GM19372 (cell line): ENCODE data around the gene C1RL.

ENCODE experiments used
- ATAC-seq: cut with Tn5 transposase; IDR thresholded peaks from one replicate; pipeline ENCODE4 v1.9.1; 2021; ENCODE audit warnings: mild to moderate bottlenecking, low read depth, moderate library complexity; ENCODE audit not compliant: unreplicated experiment

The C1RL gene

GRCh38 chr12:7108796-7109571, at the start of gene C1RL:
C1RL (minus strand) TSS chr12:7109214; CDS start chr12:7109180, 34 bp downstream.
- ATAC-seq, result no peak

- no peak for ATAC-seq
Observed at GRCh38 chr12:7157391-7157790, 48.4 kb upstream of the C1RL start.

GRCh38 chr12:7156259-7157197, 47.5 kb upstream of the C1RL start:
- no peak for ATAC-seq

- no peak for ATAC-seq
Observed at GRCh38 chr12:7155471-7156034, 46.5 kb upstream of the C1RL start.

DNA sequence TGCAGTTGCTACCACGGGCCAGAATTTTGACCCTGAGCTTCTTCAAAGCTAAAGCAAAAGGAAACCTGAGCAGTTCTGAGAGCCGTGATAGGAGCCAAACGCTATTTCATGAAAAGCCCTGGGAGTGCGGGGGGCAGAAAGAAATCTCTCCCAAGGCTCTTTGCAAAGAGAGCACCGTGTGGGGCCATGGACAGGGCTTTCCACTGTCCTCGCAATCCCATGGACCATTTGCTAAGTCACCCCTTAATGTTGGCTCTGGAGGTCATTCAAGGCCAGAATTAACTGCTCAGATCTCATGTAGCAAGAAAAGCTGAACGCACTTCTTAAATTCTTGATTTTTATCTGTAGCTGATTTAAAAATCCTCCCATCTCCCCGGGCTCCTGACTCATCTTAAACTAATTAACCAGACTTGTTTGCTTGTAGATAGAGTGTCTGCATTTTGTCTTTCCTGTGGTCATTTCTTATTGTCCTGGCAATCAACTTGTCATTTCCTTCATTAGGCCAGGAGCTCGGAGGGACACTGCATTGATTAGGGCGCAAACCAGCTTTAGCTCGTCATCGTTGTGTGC, 46.0 kb upstream of the C1RL start:
- no peak for ATAC-seq

GRCh38 chr12:7154042-7154441, 45.0 kb upstream of the C1RL start:
- ATAC-seq, result no peak

DNA sequence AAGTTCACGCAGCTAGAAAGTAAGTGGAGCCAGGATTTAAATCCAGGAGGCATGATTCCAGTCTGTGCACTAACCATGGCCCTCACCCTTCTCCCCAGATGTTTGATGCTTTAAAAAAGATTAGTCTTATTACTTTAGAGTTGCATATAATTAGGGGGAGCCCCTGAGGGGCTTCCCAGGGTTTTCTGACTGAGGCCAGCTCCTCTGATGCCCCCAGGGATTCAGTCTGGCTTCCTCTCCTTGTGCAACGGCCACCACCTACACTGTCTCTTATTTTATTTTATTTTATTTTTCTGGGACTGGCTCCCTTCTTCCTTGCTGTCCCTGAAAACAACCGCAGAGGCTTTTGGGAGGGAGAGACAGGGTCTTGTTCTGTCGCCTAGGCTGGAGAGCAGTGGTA, 43.8 kb upstream of the C1RL start:
- no peak for ATAC-seq

- ATAC-seq, result no peak
Observed at GRCh38 chr12:7151532-7151931, 42.5 kb upstream of the C1RL start.

DNA sequence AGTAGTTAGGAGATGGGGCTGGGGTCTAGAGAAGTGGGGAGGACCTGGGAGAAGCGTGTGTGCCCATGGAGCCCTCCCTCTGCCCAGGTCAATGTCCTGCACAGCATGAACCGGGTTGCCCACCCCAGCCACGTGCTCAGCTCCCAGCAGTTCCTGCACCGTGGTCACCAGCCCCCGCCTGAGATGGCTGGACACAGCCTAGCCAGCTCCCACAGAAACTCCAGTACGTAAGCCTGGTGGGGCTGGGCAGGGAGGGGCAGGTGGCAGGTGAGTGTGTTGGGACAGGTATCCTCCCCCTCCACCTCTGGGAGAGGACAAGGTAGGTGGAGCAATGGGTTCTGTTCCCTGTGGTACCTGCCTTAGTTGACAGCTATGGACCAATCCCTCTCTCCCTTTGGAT, 41.8 kb upstream of the C1RL start:
- no peak for ATAC-seq

GRCh38 chr12:7150356-7150755, 41.3 kb upstream of the C1RL start:
- ATAC-seq, result no peak

- ATAC-seq, result no peak
Observed at GRCh38 chr12:7146906-7147305, 37.9 kb upstream of the C1RL start.

- no peak for ATAC-seq
Observed at GRCh38 chr12:7146228-7146627, 37.2 kb upstream of the C1RL start.

GRCh38 chr12:7145671-7146070, 36.7 kb upstream of the C1RL start:
- ATAC-seq, result no peak

DNA sequence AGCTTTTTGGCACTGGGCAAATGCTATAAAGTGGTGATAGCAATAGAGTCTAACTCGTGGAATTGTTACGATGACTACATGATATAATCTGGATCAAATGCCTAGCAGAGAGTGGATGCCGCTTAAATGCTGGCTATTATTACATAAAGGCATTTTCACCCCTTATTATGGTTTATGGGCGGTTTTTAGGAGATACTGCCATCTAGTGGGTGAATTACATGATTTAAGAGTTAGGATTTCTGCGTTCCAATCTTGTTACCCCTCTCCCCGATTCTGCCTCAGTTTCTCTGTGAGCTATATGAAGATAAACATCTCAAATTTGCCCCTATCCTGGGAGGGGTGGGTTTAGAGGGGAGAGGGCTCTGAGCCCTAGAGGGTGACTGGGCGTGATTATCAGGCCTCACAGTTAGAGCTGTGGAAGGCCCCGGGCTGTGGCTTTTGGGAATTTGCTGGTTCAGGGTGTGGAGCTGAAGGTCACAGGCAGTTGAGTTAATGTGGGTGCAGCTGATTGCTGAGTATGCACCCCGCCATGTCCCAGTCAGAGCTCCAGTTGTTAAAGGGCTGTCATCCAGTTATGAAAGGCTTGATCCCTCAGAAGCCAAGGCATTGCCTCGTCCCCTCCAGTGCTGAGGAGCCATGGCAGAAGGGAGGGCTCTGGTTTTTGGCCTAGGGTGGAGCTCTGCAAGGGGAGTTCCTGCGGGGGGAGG, 35.6 kb upstream of the C1RL start:
- ATAC-seq, result no peak

- ATAC-seq, result no peak
Observed at GRCh38 chr12:7143564-7143963, 34.5 kb upstream of the C1RL start.

GRCh38 chr12:7142809-7143465, 33.9 kb upstream of the C1RL start:
- no peak for ATAC-seq

GRCh38 chr12:7142056-7142644, 33.1 kb upstream of the C1RL start:
- no peak for ATAC-seq

DNA sequence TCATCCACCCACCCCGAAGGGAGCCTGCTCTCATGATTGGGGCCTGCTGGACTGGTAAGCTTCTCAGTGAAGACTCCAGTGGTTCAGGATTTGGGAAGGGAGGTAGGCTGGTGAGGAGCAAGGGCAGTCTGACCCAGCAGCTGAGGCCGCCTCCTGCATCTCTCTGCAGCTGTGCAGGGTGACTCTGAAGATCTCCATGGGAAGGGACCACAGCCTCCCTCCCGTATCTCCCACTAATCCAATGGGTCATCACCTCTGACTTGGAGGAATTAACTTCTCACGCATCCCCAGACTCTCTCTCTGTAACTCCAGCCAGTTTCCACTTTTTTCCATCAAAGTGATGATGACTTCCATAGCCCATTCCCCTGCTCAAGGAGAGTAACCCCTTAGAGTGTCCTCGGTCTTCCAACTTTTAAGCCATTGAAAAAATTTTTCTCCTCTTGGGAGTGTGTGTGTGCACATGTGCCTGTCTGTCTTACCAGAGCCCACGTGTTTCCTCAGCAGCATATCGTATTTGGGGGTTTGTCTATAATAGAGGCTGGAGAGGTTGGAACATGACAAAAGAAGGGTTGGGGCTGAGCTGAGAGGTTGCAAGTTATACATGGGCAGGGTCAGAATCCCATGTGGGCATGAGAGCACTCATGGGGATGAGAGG, 32.5 kb upstream of the C1RL start:
- no peak for ATAC-seq

- no peak for ATAC-seq
Observed at GRCh38 chr12:7139200-7139599, 30.2 kb upstream of the C1RL start.
